Endothelial cell of umbilical vein (primary cell): ENCODE results near the gene FARP1.

Source experiments
- JUN ChIP-seq: IDR thresholded peaks from 2 replicates; pipeline ENCODE4 v1.6.1; 2011; ENCODE audit warnings: borderline replicate concordance, low read depth; ENCODE audit not compliant: insufficient read length, insufficient read depth
- MAX ChIP-seq: IDR thresholded peaks from 2 replicates; pipeline ENCODE4 v1.6.1; 2011; ENCODE audit not compliant: insufficient read depth, insufficient read length
- POLR2A ChIP-seq: IDR thresholded peaks from 2 replicates; pipeline ENCODE4 v1.6.1; 2012; ENCODE audit warnings: low read depth, mild to moderate bottlenecking, control low read depth, low read length
- POLR2AphosphoS5 ChIP-seq: IDR thresholded peaks from 2 replicates; pipeline ENCODE4 v1.6.1; 2012; ENCODE audit warnings: low read depth, mild to moderate bottlenecking, control low read depth, low read length, moderate library complexity; ENCODE audit not compliant: insufficient read depth
- TF ChIP-seq, protein P1 (sequence below), 2 donors: IDR thresholded peaks; 1 replicate in 1 of 2; 2 replicates in 1 of 2; pipeline ENCODE4 v1.5.1; 2011; ENCODE audit warnings: low read length in 2 of 2, mild to moderate bottlenecking in 2 of 2, moderate library complexity in 2 of 2, control low read depth in 1 of 2, inconsistent platforms in 1 of 2, low read depth in 1 of 2; ENCODE audit not compliant: insufficient read depth in 1 of 2; ENCODE audit errors: extremely low read depth in 1 of 2

- TF ChIP-seq, protein P1, sequence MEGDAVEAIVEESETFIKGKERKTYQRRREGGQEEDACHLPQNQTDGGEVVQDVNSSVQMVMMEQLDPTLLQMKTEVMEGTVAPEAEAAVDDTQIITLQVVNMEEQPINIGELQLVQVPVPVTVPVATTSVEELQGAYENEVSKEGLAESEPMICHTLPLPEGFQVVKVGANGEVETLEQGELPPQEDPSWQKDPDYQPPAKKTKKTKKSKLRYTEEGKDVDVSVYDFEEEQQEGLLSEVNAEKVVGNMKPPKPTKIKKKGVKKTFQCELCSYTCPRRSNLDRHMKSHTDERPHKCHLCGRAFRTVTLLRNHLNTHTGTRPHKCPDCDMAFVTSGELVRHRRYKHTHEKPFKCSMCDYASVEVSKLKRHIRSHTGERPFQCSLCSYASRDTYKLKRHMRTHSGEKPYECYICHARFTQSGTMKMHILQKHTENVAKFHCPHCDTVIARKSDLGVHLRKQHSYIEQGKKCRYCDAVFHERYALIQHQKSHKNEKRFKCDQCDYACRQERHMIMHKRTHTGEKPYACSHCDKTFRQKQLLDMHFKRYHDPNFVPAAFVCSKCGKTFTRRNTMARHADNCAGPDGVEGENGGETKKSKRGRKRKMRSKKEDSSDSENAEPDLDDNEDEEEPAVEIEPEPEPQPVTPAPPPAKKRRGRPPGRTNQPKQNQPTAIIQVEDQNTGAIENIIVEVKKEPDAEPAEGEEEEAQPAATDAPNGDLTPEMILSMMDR (IDR thresholded peaks at IDR 0.05; ENCODE audit: extremely low read depth in 1 of 2, insufficient read depth in 1 of 2, low read depth in 1 of 2, low read length in 2 of 2) = no peak
- no peak for TF ChIP-seq POLR2AphosphoS5
- TF ChIP-seq POLR2A = no peak
- TF ChIP-seq MAX = no peak
- no peak for TF ChIP-seq JUN
These were observed 326.0 kb downstream of the FARP1 start for GRCh38 chr13:98468929-98469328.
